Activated CD8-positive, alpha-beta T cell treated with anti-CD3 and anti-CD28 coated beads for 36 hours (primary cell): Measurements from ENCODE around the gene PALM2AKAP2. TPM values are rescaled to one million over a fixed set of nuclear protein-coding genes. Genes with fewer than 3 reads are reported as not detected.

Source experiments
- ATAC-seq: fragments of 200-7000 bp; cut with Tn5 transposase; one replicate; pipeline ENCODE4 v1.10.0; 2021; ENCODE audit warnings: mild to moderate bottlenecking, moderate library complexity
- CTCF ChIA-PET: fragments of 350-600 bp; sonication (Branson Sonifier 250); formaldehyde crosslinking; loops from one replicate; lab custom pipeline; 2021; ENCODE audit warnings: antibody characterized with exemption; lab: Charles Lee
- POLR2A ChIA-PET: fragments of 350-600 bp; sonication (Branson Sonifier 250); formaldehyde crosslinking; loops from one replicate; lab custom pipeline; 2021; ENCODE audit warnings: antibody characterized with exemption; lab: Charles Lee
- DNase-seq: peaks from one replicate; pipeline ENCODE4 v3.0.0-alpha.2; 2020
- H3K27ac Mint-ChIP-seq: one replicate; pipeline ENCODE4 v1.8.0; 2021; ENCODE audit warnings: mild to moderate bottlenecking, mixed read lengths
- H3K27me3 Mint-ChIP-seq: one replicate; pipeline ENCODE4 v1.8.0; 2021; ENCODE audit warnings: mixed read lengths
- H3K36me3 Mint-ChIP-seq: one replicate; pipeline ENCODE4 v1.8.0; 2021; ENCODE audit warnings: low read depth, mixed read lengths
- H3K4me1 Mint-ChIP-seq: one replicate; pipeline ENCODE4 v1.8.0; 2021; ENCODE audit warnings: low read depth, mixed read lengths
- H3K4me3 Mint-ChIP-seq: one replicate; pipeline ENCODE4 v1.8.0; 2021; ENCODE audit warnings: mild to moderate bottlenecking, moderate library complexity, mixed read lengths
- H3K9me3 Mint-ChIP-seq: one replicate; pipeline ENCODE4 v1.8.0; 2021; ENCODE audit warnings: mixed read lengths
- CTCF ChIP-seq: fragments of 200-600 bp; IDR thresholded peaks from one replicate; pipeline ENCODE4 v1.8.0; 2022; ENCODE audit warnings: antibody characterized with exemption, mild to moderate bottlenecking
- intact Hi-C: fragments of 100-400 bp; cut with micrococcal nuclease; formaldehyde crosslinking; loops from one replicate; pipeline ENCODE4 v1.10.0; 2022
- total RNA-seq, 2 experiments: library from RNA; stranded (reverse); gene quantifications; one replicate each; pipeline ENCODE4 v1.2.3, GENCODE V29; 2021

The PALM2AKAP2 gene
- total RNA-seq, 2 experiments from 2014 or later: not detected

- ChIA-PET CTCF (interaction anchor here (1.5 kb wide), 1 partner anchor 20 kb away, joined by 5 read pairs; no protein-coding TSS in a partner anchor), POLR2A (no interaction called here)
- Mint-ChIP-seq H3K9me3 (no peaks in the 10 kb centered on the region), H3K27ac (no peak overlapping the region), H3K27me3 (peaks cover 2% of the 10 kb centered on the region), H3K4me3 (no peak overlapping the region), H3K36me3 (no peaks in the 10 kb centered on the region), H3K4me1 (no peaks in the 10 kb centered on the region)
- TF ChIP-seq CTCF: no peak
- ATAC-seq (no peak), DNase-seq (no peak)
- intact Hi-C loops: no loop called here
Observed at GRCh38 chr9:109797509-109797908, 17.5 kb downstream of the PALM2AKAP2 start.

GRCh38 chr9:109799141-109799540 lies 19.1 kb downstream of the PALM2AKAP2 start:
- ATAC-seq: no peak
- Mint-ChIP-seq H3K4me1 (no peaks in the 10 kb centered on the region), H3K27me3 (peaks cover 2% of the 10 kb centered on the region), H3K4me3 (no peak overlapping the region), H3K9me3 (no peaks in the 10 kb centered on the region), H3K27ac (no peak overlapping the region), H3K36me3 (no peaks in the 10 kb centered on the region)
- CTCF ChIA-PET: interaction anchor here (1.2 kb wide), 1 partner anchor 19 kb away, joined by 4 read pairs; no protein-coding TSS in a partner anchor
- intact Hi-C loops: no loop called here
- POLR2A ChIA-PET: no interaction called here
- no peak for TF ChIP-seq CTCF
- DNase-seq: no peak

DNA sequence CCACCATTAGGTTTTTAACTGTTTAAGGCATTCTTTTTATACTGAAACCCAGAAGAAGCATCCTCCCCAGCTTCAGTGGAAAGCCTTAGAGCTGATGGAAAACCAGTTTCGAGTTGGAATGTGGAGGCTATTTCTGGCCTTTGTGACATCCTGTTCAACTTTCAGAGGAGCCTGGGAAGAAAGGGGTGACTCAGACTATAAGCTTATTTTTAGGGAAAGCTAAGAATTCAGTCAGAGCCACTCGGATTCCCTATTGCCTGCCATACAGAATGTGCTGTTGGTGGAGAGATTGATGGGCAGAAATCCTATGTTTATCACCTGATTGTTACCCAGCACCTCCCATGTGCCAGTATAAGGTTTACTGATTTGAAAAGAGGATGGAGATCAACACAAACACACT lies 19.8 kb downstream of the PALM2AKAP2 start:
- H3K4me1 Mint-ChIP-seq: no peaks in the 10 kb centered on the region
- ChIA-PET POLR2A (no interaction called here), CTCF (interaction anchor here (1.2 kb wide), 1 partner anchor 19 kb away, joined by 4 read pairs; no protein-coding TSS in a partner anchor)
- no peak overlapping the region for H3K27ac Mint-ChIP-seq
- H3K4me3 Mint-ChIP-seq: no peak overlapping the region
- H3K27me3 Mint-ChIP-seq: peaks cover 2% of the 10 kb centered on the region
- ATAC-seq (no peak), DNase-seq (no peak)
- no peak for TF ChIP-seq CTCF
- no peaks in the 10 kb centered on the region for H3K9me3 Mint-ChIP-seq
- H3K36me3 Mint-ChIP-seq: no peaks in the 10 kb centered on the region
- intact Hi-C loops: no loop called here

DNA sequence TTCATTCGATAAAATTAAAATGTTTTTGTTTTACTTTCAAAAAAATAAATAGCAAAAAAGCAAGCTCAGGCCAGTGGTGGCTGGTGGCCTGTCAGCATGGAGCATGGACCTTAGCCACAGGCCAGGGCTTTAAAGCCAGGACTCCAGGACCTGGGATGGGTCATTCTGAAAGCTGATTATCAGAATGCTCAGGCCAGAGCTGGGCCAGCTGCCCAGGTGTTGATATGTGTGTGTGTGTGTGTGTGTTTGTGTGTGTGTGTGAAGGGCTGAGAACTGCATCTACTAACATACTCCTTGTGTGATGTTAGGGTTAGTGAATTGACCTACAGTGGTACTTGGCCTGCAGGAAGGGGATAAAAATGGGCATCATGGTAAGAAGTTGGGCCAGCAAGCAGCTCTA lies 21.5 kb downstream of the PALM2AKAP2 start:
- Mint-ChIP-seq H3K9me3 (no peaks in the 10 kb centered on the region), H3K36me3 (no peaks in the 10 kb centered on the region), H3K27me3 (peaks cover 2% of the 10 kb centered on the region), H3K4me1 (no peaks in the 10 kb centered on the region), H3K4me3 (no peak overlapping the region), H3K27ac (no peak overlapping the region)
- POLR2A ChIA-PET: no interaction called here
- TF ChIP-seq CTCF: no peak
- ATAC-seq: no peak
- intact Hi-C loops: no loop called here
- no peak for DNase-seq
- CTCF ChIA-PET: no interaction called here

DNA sequence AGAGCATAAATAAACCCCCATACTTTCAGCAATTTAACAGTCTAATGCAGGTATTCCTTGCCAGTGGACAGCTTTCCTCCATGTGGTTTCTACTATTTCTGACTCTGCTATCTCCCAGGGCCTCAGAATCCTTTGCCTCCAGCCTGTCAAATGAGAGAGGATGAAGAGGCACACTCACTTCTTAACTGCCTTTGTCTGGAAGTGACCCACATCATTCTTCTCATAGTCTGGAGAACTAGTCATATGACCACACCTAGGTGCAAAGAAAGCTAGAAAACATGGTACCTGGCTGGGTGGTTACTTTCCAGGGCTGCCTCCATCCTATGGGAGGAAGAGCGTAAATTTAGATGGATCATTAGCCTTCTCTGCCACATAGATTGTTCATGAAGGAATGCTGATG lies 22.5 kb downstream of the PALM2AKAP2 start:
- H3K36me3 Mint-ChIP-seq: no peaks in the 10 kb centered on the region
- no peak for DNase-seq
- H3K4me1 Mint-ChIP-seq: no peaks in the 10 kb centered on the region
- no peak overlapping the region for H3K4me3 Mint-ChIP-seq
- H3K27me3 Mint-ChIP-seq: peaks cover 2% of the 10 kb centered on the region
- no peaks in the 10 kb centered on the region for H3K9me3 Mint-ChIP-seq
- no peak for ATAC-seq
- TF ChIP-seq CTCF: no peak
- POLR2A ChIA-PET: no interaction called here
- H3K27ac Mint-ChIP-seq: no peak overlapping the region
- intact Hi-C loops: no loop called here
- CTCF ChIA-PET: no interaction called here
